HepG2 (cell line): Measurements from ENCODE around the gene TGFBI. TPM values are rescaled to one million over a fixed set of nuclear protein-coding genes. Genes with fewer than 3 reads are reported as not detected.

Source experiments
- FOSL1 ChIP-seq: sonication (generic); formaldehyde crosslinking; IDR thresholded peaks from 2 replicates; pipeline ENCODE4 v1.9.0; 2021; ENCODE audit warnings: missing genetic modification reagents, borderline replicate concordance
- GPN1 ChIP-seq: sonication (generic); formaldehyde crosslinking; IDR thresholded peaks from 2 replicates; pipeline ENCODE4 v1.5.1; 2020; ENCODE audit warnings: missing genetic modification reagents, borderline replicate concordance
- GZF1 ChIP-seq: sonication (generic); formaldehyde crosslinking; IDR thresholded peaks from 2 replicates; pipeline ENCODE4 v1.5.1; 2020; ENCODE audit warnings: mild to moderate bottlenecking, missing genetic modification reagents
- HDAC2 ChIP-seq: sonication (generic); formaldehyde crosslinking; IDR thresholded peaks from 2 replicates; pipeline ENCODE4 v1.4.0; 2020; ENCODE audit warnings: missing genetic modification reagents
- HOXA3 ChIP-seq: sonication (generic); formaldehyde crosslinking; IDR thresholded peaks from 2 replicates; pipeline ENCODE4 v1.5.0; 2020; ENCODE audit warnings: missing genetic modification reagents
- IKZF1 ChIP-seq: fragments of 450-650 bp; IDR thresholded peaks from 2 replicates; pipeline ENCODE4 v1.7.1; 2016
- IRX3 ChIP-seq: sonication (generic); formaldehyde crosslinking; IDR thresholded peaks from 2 replicates; pipeline ENCODE4 v1.8.1; 2023; ENCODE audit warnings: mild to moderate bottlenecking, low read depth, missing genetic modification reagents, borderline replicate concordance
- KDM4B ChIP-seq: sonication (generic); formaldehyde crosslinking; IDR thresholded peaks from 2 replicates; pipeline ENCODE4 v1.4.0; 2020; ENCODE audit warnings: missing genetic modification reagents
- NRL ChIP-seq: sonication (generic); formaldehyde crosslinking; IDR thresholded peaks from 2 replicates; pipeline ENCODE4 v1.5.0; 2020; ENCODE audit warnings: missing genetic modification reagents, mild to moderate bottlenecking, moderate library complexity, borderline replicate concordance
- PAF1 ChIP-seq: IDR thresholded peaks from 2 replicates; pipeline ENCODE4 v1.6.1; 2016; ENCODE audit warnings: missing genetic modification reagents, missing compliant biosample characterization
- PHB2 ChIP-seq: fragments of 450-650 bp; IDR thresholded peaks from 2 replicates; pipeline ENCODE4 v1.6.1; 2018; ENCODE audit not compliant: partially characterized antibody
- SYNCRIP ChIP-seq: fragments of 200-400 bp; formaldehyde crosslinking; IDR thresholded peaks from 2 replicates; pipeline ENCODE4 v1.6.1; 2018; ENCODE audit warnings: mild to moderate bottlenecking, low read depth, low read length; ENCODE audit not compliant: insufficient read depth
- TERF1 ChIP-seq: sonication (generic); formaldehyde crosslinking; IDR thresholded peaks from 2 replicates; pipeline ENCODE4 v1.8.0; 2022; ENCODE audit warnings: mild to moderate bottlenecking, missing genetic modification reagents, moderate library complexity
- ZBTB10 ChIP-seq: sonication (generic); formaldehyde crosslinking; IDR thresholded peaks from 2 replicates; pipeline ENCODE4 v1.4.0; 2020; ENCODE audit warnings: missing genetic modification reagents, borderline replicate concordance
- ZBTB43 ChIP-seq: sonication (generic); formaldehyde crosslinking; conservative IDR thresholded peaks from 2 replicates; pipeline ENCODE4 v1.4.0; 2020; ENCODE audit warnings: missing genetic modification reagents
- ZNF280D ChIP-seq: sonication (generic); formaldehyde crosslinking; IDR thresholded peaks from 2 replicates; pipeline ENCODE4 v1.5.1; 2020; ENCODE audit warnings: mild to moderate bottlenecking, missing genetic modification reagents
- ZNF414 ChIP-seq: sonication (generic); formaldehyde crosslinking; IDR thresholded peaks from 2 replicates; pipeline ENCODE4 v1.5.0; 2020; ENCODE audit warnings: missing genetic modification reagents
- ZNF550 ChIP-seq: sonication (generic); formaldehyde crosslinking; IDR thresholded peaks from 2 replicates; pipeline ENCODE4 v1.4.0; 2020; ENCODE audit warnings: mild to moderate bottlenecking, missing genetic modification reagents, borderline replicate concordance
- polyA plus RNA-seq, 8 experiments: library from polyadenylated mRNA; depleted of rRNA in 3 of 8; stranded (reverse) in 7 of 8; unstranded in 1 of 8; fragments of >200 nt; fragmentation: Illumina TruSeq in 4 of 8; extraction: Trizol in 4 of 8; gene quantifications; 2 replicates each; pipeline versions ENCODE4 v1.2.1 to v1.2.3, GENCODE V29; 2011 to 2016; ENCODE audit warnings: low read depth in 4 of 8, missing spikeins in 1 of 8, mixed read lengths in 1 of 8; ENCODE audit not compliant: insufficient read depth in 1 of 8
- total RNA-seq, 5 experiments: library from RNA; depleted of rRNA; stranded (reverse); fragments of >200 nt; fragmentation: Illumina TruSeq; extraction: Trizol; gene quantifications; 2 replicates each; pipeline ENCODE4 v1.2.3, GENCODE V29; 2016; ENCODE audit warnings: low read depth in 1 of 5

TGFBI gene
- total and polyA plus RNA-seq, 2 of the 13 experiments (the other 11 are each of a cell fraction or from before 2014, with no cell fraction given) = 275 to 457 TPM

- TF ChIP-seq FOSL1 (CRISPR knock-in tag) (peak; percentile 12; the same call in 1 of the 2 replicates), GPN1 (CRISPR knock-in tag) (no peak), IRX3 (CRISPR knock-in tag) (peak; percentile 75; the same call in 1 of the 2 replicates), IKZF1 (no peak), ZBTB10 (CRISPR knock-in tag) (no peak), PHB2 (no peak), ZNF414 (CRISPR knock-in tag) (0 out of 2 replicates have a peak, but pooled peaks have one; percentile 74), TERF1 (CRISPR knock-in tag) (no peak), NRL (peak; percentile 63; the same call in 1 of the 2 replicates), PAF1 (CRISPR knock-in tag) (no peak), ZNF280D (CRISPR knock-in tag) (no peak), KDM4B (no peak; the same call in 1 of the 2 replicates), SYNCRIP (no peak), ZBTB43 (CRISPR knock-in tag) (peak; percentile 83), GZF1 (CRISPR knock-in tag) (peak; percentile 71; the same call in 1 of the 2 replicates), HOXA3 (peak; percentile 80), ZNF550 (CRISPR knock-in tag) (no peak), HDAC2 (CRISPR knock-in tag) (peak; percentile 49)
Measured at GRCh38 chr5:136028782-136029742, at the start of gene TGFBI (continued).
